LNCaP clone FGC (cell line): ENCODE results near the gene KANK4.

Source experiments
- DNase-seq: peaks from one replicate; pipeline ENCODE4 v3.0.0-alpha.2; 2011; ENCODE audit warnings: low read depth
- H3K4me3 ChIP-seq: 2 replicates; pipeline ENCODE4 v1.5.1; 2011; ENCODE audit warnings: mild to moderate bottlenecking, low read depth, low read length, control low read depth
- TF ChIP-seq, protein P1 (sequence below): IDR thresholded peaks from 2 replicates; pipeline ENCODE4 v1.5.1; 2012; ENCODE audit warnings: mild to moderate bottlenecking; ENCODE audit not compliant: control insufficient read depth, insufficient read depth; ENCODE audit errors: extremely low read depth

Gene KANK4

DNA sequence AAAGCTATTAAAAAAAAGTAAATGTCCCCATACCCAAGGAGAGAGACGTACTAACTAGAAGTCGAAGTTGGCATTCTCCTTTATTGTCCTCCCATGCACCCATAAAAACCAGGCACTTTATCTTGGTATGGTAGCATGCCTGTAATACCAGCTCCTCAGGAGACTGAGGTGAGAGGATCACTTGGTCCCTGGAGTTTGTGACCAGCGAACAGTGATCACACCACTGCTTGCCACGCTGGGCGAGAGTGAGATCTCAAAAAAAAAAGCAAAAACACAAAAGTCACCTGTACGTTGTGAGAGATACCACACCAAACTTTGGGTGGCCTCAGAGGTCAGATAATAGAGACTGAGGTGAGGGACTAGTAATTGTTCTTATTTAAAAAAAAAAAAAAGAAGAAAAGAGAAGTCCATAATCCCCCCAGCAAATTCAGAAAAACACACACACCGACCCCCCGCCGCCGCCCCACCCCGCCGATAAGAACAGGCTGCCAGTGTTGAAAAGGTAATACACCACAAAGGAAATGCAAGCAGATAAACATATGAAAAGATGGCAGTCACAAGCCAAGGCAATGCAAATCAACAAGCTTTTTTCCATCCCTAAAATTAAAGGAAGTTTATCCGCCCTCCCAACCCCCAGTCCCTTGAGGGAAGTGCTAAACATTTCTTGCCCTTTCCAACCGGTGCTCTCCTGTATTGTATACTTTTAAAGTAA lies 121.0 kb downstream of the KANK4 start:
- DNase-seq: no peak
- TF ChIP-seq, protein P1, sequence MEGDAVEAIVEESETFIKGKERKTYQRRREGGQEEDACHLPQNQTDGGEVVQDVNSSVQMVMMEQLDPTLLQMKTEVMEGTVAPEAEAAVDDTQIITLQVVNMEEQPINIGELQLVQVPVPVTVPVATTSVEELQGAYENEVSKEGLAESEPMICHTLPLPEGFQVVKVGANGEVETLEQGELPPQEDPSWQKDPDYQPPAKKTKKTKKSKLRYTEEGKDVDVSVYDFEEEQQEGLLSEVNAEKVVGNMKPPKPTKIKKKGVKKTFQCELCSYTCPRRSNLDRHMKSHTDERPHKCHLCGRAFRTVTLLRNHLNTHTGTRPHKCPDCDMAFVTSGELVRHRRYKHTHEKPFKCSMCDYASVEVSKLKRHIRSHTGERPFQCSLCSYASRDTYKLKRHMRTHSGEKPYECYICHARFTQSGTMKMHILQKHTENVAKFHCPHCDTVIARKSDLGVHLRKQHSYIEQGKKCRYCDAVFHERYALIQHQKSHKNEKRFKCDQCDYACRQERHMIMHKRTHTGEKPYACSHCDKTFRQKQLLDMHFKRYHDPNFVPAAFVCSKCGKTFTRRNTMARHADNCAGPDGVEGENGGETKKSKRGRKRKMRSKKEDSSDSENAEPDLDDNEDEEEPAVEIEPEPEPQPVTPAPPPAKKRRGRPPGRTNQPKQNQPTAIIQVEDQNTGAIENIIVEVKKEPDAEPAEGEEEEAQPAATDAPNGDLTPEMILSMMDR: no peak
- H3K4me3 ChIP-seq: no peak overlapping the region

GRCh38 chr1:62196086-62196690 lies 123.0 kb downstream of the KANK4 start:
- no peak for DNase-seq
- H3K4me3 ChIP-seq: no peak overlapping the region
- TF ChIP-seq, protein P1: no peak

- TF ChIP-seq, protein P1: no peak
- no peak within 1 kb of the TSS for H3K4me3 ChIP-seq
- no peak for DNase-seq
Observed at GRCh38 chr1:62194651-62195544, 124.3 kb downstream of the KANK4 start, which contains the start of gene L1TD1. Gene L1TD1 (plus strand): TSS chr1:62194849. CDS start chr1:62206629, 11,780 bp downstream.

GRCh38 chr1:62188111-62188510 lies 131.1 kb downstream of the KANK4 start:
- no peak overlapping the region for H3K4me3 ChIP-seq
- TF ChIP-seq, protein P1: no peak
- no peak for DNase-seq

GRCh38 chr1:62187548-62187947 lies 131.7 kb downstream of the KANK4 start:
- H3K4me3 ChIP-seq: no peak overlapping the region
- TF ChIP-seq, protein P1: no peak
- no peak for DNase-seq
